Temporal lobe (tissue), 2 donors: ENCODE results near the gene PSMC3. TPM values are rescaled to one million over a fixed set of nuclear protein-coding genes. Genes with fewer than 3 reads are reported as not detected.

Experiments
- small RNA-seq: library from RNA; depleted of rRNA; stranded (forward); fragments of <200 nt; gene quantifications from one replicate; pipeline ENCODE3, GENCODE V24; 2014; ENCODE audit warnings: low replicate concordance
- total RNA-seq: library from RNA; depleted of rRNA; stranded (reverse); fragments of >200 nt; gene quantifications from one replicate; pipeline ENCODE4 v1.2.3, GENCODE V29; 2014

Gene PSMC3
- total RNA-seq, 1 donor from 2014 or later = 90.2 TPM

Small RNA genes within 50 kb of the gene (small RNA-seq; reads per million reads assigned to genes)
- gene MIR4487 = not detected

Other genes with a start within 250 kb of the PSMC3 start
- 79.4 TPM for gene ARFGAP2, start 249.6 kb downstream of the PSMC3 start, total RNA-seq
- 3.4 TPM for gene PACSIN3, start 240.0 kb downstream of the PSMC3 start, total RNA-seq
- 6.6 TPM for gene DDB2, start 211.5 kb downstream of the PSMC3 start, total RNA-seq
- 17.2 TPM for gene ACP2, start 177.6 kb downstream of the PSMC3 start, total RNA-seq
- gene NR1H3, start 168.4 kb downstream of the PSMC3 start, total RNA-seq = 5.7 TPM
- gene MADD, start 156.3 kb downstream of the PSMC3 start, total RNA-seq = 67.9 TPM
- not detected for gene MYBPC3, start 73.7 kb downstream of the PSMC3 start, total RNA-seq
- 1.7 TPM for gene SPI1, start 47.9 kb downstream of the PSMC3 start, total RNA-seq
- gene SLC39A13, start 17.8 kb downstream of the PSMC3 start, total RNA-seq = 9.3 TPM
- gene RAPSN, start 22.7 kb upstream of the PSMC3 start, total RNA-seq = not detected
- 175 TPM for gene CELF1, start 126.7 kb upstream of the PSMC3 start, total RNA-seq
- 16.2 TPM for gene PTPMT1, start 139.2 kb upstream of the PSMC3 start, total RNA-seq
- 24.6 TPM for gene KBTBD4, start 152.5 kb upstream of the PSMC3 start, total RNA-seq
- 42.3 TPM for gene NDUFS3, start 152.6 kb upstream of the PSMC3 start, total RNA-seq
- gene FAM180B, start 160.2 kb upstream of the PSMC3 start, total RNA-seq = 0.25 TPM
- gene C1QTNF4, start 168.0 kb upstream of the PSMC3 start, total RNA-seq = 16.7 TPM
- 62.0 TPM for gene MTCH2, start 216.1 kb upstream of the PSMC3 start, total RNA-seq